Keratinocyte (primary cell): ENCODE measurements around the gene NMRAL1. TPM values are rescaled to one million over a fixed set of nuclear protein-coding genes. Genes with fewer than 3 reads are reported as not detected.

Experiments
- DNase-seq: peaks from one replicate; pipeline ENCODE4 v3.0.0-alpha.2; 2011; ENCODE audit warnings: low read depth, missing footprints, low spot score
- FAIRE-seq: peaks from 2 replicates; lab custom pipeline; 2011; peaks lifted over from hg19 to GRCh38; lab: Jason Lieb, UNC
- H2AFZ ChIP-seq: 2 replicates; pipeline ENCODE4 v1.6.0; 2012; ENCODE audit warnings: low read length, control low read depth, inconsistent platforms; ENCODE audit not compliant: control insufficient read depth
- H3K27ac ChIP-seq: 2 replicates; pipeline ENCODE4 v1.5.1; 2011; ENCODE audit warnings: low read length; ENCODE audit not compliant: control insufficient read depth, insufficient read depth
- H3K27me3 ChIP-seq: 3 replicates; pipeline ENCODE4 v1.6.0; 2011; ENCODE audit warnings: low read length; ENCODE audit not compliant: control insufficient read depth, insufficient read depth; ENCODE audit errors: extremely low read depth
- H3K36me3 ChIP-seq, 2 experiments: 2 replicates in 1 of 2; 3 replicates in 1 of 2; pipeline ENCODE4 v1.5.1; 2011; ENCODE audit warnings: low read length in 2 of 2, mild to moderate bottlenecking in 1 of 2; ENCODE audit not compliant: control insufficient read depth in 2 of 2, insufficient read depth in 2 of 2; ENCODE audit errors: extremely low read depth in 1 of 2
- H3K4me1 ChIP-seq: 3 replicates; pipeline ENCODE4 v1.5.1; 2011; ENCODE audit warnings: low read length; ENCODE audit not compliant: control insufficient read depth, insufficient read depth; ENCODE audit errors: extremely low read depth
- H3K4me2 ChIP-seq: 3 replicates; pipeline ENCODE4 v1.6.0; 2011; ENCODE audit warnings: low read depth, low read length; ENCODE audit not compliant: control insufficient read depth, insufficient read depth; ENCODE audit errors: extremely low read depth
- H3K4me3 ChIP-seq, 3 experiments: fragments of 200-600 bp in 1 of 3; sonication (generic) in 1 of 3; 2 replicates in 2 of 3; 3 replicates in 1 of 3; pipeline ENCODE4 v1.5.1; 2011 to 2016; ENCODE audit warnings: low read length in 3 of 3, mild to moderate bottlenecking in 3 of 3, control low read depth in 2 of 3, inconsistent platforms in 1 of 3, low read depth in 1 of 3, mixed read lengths in 1 of 3, mixed run types in 1 of 3, moderate library complexity in 1 of 3; ENCODE audit not compliant: control insufficient read depth in 2 of 3, insufficient read depth in 2 of 3; ENCODE audit errors: extremely low read depth in 1 of 3
- H3K79me2 ChIP-seq: 2 replicates; pipeline ENCODE4 v1.6.0; 2012; ENCODE audit warnings: low read length; ENCODE audit not compliant: control insufficient read depth, insufficient read depth
- H3K9ac ChIP-seq: 3 replicates; pipeline ENCODE4 v1.6.0; 2011; ENCODE audit warnings: low read length; ENCODE audit not compliant: control insufficient read depth, insufficient read depth; ENCODE audit errors: extremely low read depth
- H3K9me1 ChIP-seq: 3 replicates; pipeline ENCODE4 v1.6.0; 2011; ENCODE audit warnings: low read length; ENCODE audit not compliant: control insufficient read depth, insufficient read depth; ENCODE audit errors: extremely low read depth
- H3K9me3 ChIP-seq: 2 replicates; pipeline ENCODE4 v1.5.1; 2012; ENCODE audit warnings: low read depth, low read length; ENCODE audit not compliant: control insufficient read depth
- H4K20me1 ChIP-seq: 3 replicates; pipeline ENCODE4 v1.6.0; 2011; ENCODE audit warnings: low read length; ENCODE audit not compliant: control insufficient read depth, insufficient read depth; ENCODE audit errors: extremely low read depth
- CTCF ChIP-seq, 3 experiments: IDR thresholded peaks in 1 of 3; conservative IDR thresholded peaks in 1 of 3; optimal IDR thresholded peaks in 1 of 3; 2 replicates in 2 of 3; 3 replicates in 1 of 3; pipeline versions ENCODE3 to v1.5.1; 2011; ENCODE audit warnings: low read length in 3 of 3, mild to moderate bottlenecking in 3 of 3, moderate library complexity in 2 of 3, control low read depth in 1 of 3, inconsistent platforms in 1 of 3; ENCODE audit not compliant: insufficient read depth in 2 of 3; ENCODE audit errors: extremely low read depth in 1 of 3
- EZH2 ChIP-seq: IDR thresholded peaks from one replicate; pipeline ENCODE4 v1.6.1; 2012; ENCODE audit warnings: inconsistent platforms, mild to moderate bottlenecking, low read length, moderate library complexity
- dilution Hi-C: fragments of 300-500 bp; cut with MboI; formaldehyde crosslinking; loops from one replicate; pipeline ENCODE4 v1.7.0; 2020; ENCODE audit warnings: low sequenced_read_pairs; ENCODE audit not compliant: extremely low pct_ligation_motif_present
- polyA plus RNA-seq, 5 experiments: library from polyadenylated mRNA; depleted of rRNA in 3 of 5; stranded (reverse) in 3 of 5; stranded (forward) in 1 of 5; unstranded in 1 of 5; fragments of >200 nt; gene quantifications; 1 replicate in 1 of 5; 2 replicates in 3 of 5; 3 replicates in 1 of 5; pipeline versions ENCODE4 v1.2.1 to v1.2.3, GENCODE V29; 2011 to 2012; ENCODE audit warnings: missing spikeins in 2 of 5, low read depth in 1 of 5, low replicate concordance in 1 of 5

Gene NMRAL1
- polyA plus RNA-seq, 1 donor (not counting 4 experiments of a cell fraction or from before 2014, with no cell fraction given), result 39.5 TPM

GRCh38 chr16:4512473-4512872, 38.0 kb upstream of the NMRAL1 start:
- no peak overlapping the region for H2AFZ ChIP-seq
- peaks cover 46 to 51% of the 10 kb centered on the region in 2 experiments for H3K36me3 ChIP-seq
- no peaks in the 10 kb centered on the region for H3K9me3 ChIP-seq
- peaks cover 37% of the 10 kb centered on the region for H3K79me2 ChIP-seq
- no peak overlapping the region for H3K9ac ChIP-seq
- H3K9me1 ChIP-seq, result no peaks in the 10 kb centered on the region
- no peak overlapping the region for H3K27ac ChIP-seq
- H3K4me2 ChIP-seq, result no peak overlapping the region
- DNase-seq (no peak), FAIRE-seq (no peak)
- dilution Hi-C loops, result no loop called here
- no peak for TF ChIP-seq CTCF (optimal IDR thresholded peaks at IDR 0.05 in 1 of 3, IDR thresholded peaks at IDR 0.05 in 1 of 3, conservative IDR thresholded peaks at IDR 0.05 in 1 of 3; ENCODE audit: extremely low read depth in 1 of 3, insufficient read depth in 2 of 3, low read length in 3 of 3)
- no peak for TF ChIP-seq EZH2
- H3K4me1 ChIP-seq, result no peaks in the 10 kb centered on the region
- H4K20me1 ChIP-seq, result peaks cover 6% of the 10 kb centered on the region
- no peak overlapping the region for H3K4me3 ChIP-seq
- no peaks in the 10 kb centered on the region for H3K27me3 ChIP-seq

DNA sequence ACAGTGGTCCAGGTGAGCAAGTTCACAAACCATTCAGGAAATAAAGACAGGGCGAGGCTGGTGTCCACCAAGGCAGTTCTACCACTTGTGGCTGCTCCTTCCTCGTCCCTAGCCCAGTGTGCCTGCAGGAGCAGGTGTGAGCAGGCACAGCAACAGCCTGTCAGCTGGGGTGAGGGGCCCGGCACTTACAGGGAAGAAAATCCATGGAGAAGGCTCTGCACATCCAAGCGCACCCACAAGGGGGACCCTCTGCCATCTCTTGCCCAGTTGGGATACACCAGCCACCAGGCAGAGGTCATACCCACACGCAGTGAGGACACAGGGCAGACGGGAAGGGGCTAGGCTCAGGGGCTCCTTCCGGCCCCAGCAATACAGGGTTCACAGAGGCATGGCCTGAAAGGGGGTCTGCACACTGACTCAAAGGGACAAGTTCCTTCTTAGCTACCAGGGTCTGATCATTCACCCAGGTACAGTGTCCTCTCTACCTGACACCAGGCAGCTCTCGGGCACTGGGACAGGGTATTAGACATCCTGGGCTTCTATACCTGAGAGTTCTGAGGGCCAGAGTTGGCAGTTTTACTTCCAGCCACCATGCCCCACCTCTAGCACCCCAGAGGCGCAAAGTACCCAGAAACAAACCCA, 37.1 kb upstream of the NMRAL1 start:
- H3K9me1 ChIP-seq, result no peaks in the 10 kb centered on the region
- dilution Hi-C loops, result no loop called here
- H3K4me2 ChIP-seq, result no peak overlapping the region
- no peak overlapping the region for H3K4me3 ChIP-seq
- peaks cover 34% of the 10 kb centered on the region for H3K79me2 ChIP-seq
- DNase-seq, result no peak
- H3K27ac ChIP-seq, result no peak overlapping the region
- peaks cover 1% of the 10 kb centered on the region for H3K4me1 ChIP-seq
- H2AFZ ChIP-seq, result no peak overlapping the region
- FAIRE-seq, result no peak
- peaks cover 5% of the 10 kb centered on the region for H4K20me1 ChIP-seq
- H3K9me3 ChIP-seq, result no peaks in the 10 kb centered on the region
- H3K27me3 ChIP-seq, result no peaks in the 10 kb centered on the region
- peaks cover 50 to 53% of the 10 kb centered on the region in 2 experiments for H3K36me3 ChIP-seq
- TF ChIP-seq CTCF (optimal IDR thresholded peaks at IDR 0.05 in 1 of 3, IDR thresholded peaks at IDR 0.05 in 1 of 3, conservative IDR thresholded peaks at IDR 0.05 in 1 of 3; ENCODE audit: extremely low read depth in 1 of 3, insufficient read depth in 2 of 3, low read length in 3 of 3) (peak; percentile 67 to 70 (median 68)), EZH2 (no peak)
- no peak overlapping the region for H3K9ac ChIP-seq
